ENCODE results near the gene OST4.

OST4 gene

GRCh38 chr2:27091746-27092695 lies 20.6 kb upstream of the OST4 start:
- TF ChIP-seq CTCF (IDR thresholded peaks at IDR 0.05; ENCODE audit: low read length, missing control alignments): no peak
- H3K4me3 ChIP-seq (replicated peaks; ENCODE audit: low read depth, low read length): no peak overlapping the region
- DNase-seq (ENCODE audit: low read depth): no peak

GRCh38 chr2:27089111-27089954 lies 17.9 kb upstream of the OST4 start:
- TF ChIP-seq CTCF (IDR thresholded peaks at IDR 0.05; ENCODE audit: low read length, missing control alignments): no peak
- no peak for DNase-seq (ENCODE audit: low read depth)
- no peak overlapping the region for H3K4me3 ChIP-seq (replicated peaks; ENCODE audit: low read depth, low read length)

GRCh38 chr2:27088634-27089033 lies 17.2 kb upstream of the OST4 start:
- DNase-seq (ENCODE audit: low read depth): no peak
- TF ChIP-seq CTCF (IDR thresholded peaks at IDR 0.05; ENCODE audit: low read length, missing control alignments): no peak
- no peak overlapping the region for H3K4me3 ChIP-seq (replicated peaks; ENCODE audit: low read depth, low read length)

- TF ChIP-seq CTCF (IDR thresholded peaks at IDR 0.05; ENCODE audit: low read length, missing control alignments): no peak
- no peak overlapping the region for H3K4me3 ChIP-seq (replicated peaks; ENCODE audit: low read depth, low read length)
Observed at GRCh38 chr2:27087823-27088410, 16.5 kb upstream of the OST4 start.

GRCh38 chr2:27086724-27087593 lies 15.5 kb upstream of the OST4 start, which contains the start of gene KHK:
KHK (plus strand) TSS chr2:27086772; CDS start chr2:27087260, 488 bp downstream.
- TF ChIP-seq CTCF (IDR thresholded peaks at IDR 0.05; ENCODE audit: low read length, missing control alignments): no peak
- H3K4me3 ChIP-seq (replicated peaks; ENCODE audit: low read depth, low read length): peak within 1 kb of the TSS; percentile 45
- DNase-seq (ENCODE audit: low read depth): no peak

More at GRCh38 chr2:27087823-27088410, 16.5 kb upstream of the OST4 start:
- no peak for DNase-seq (ENCODE audit: low read depth)
